Measurements from ENCODE around the gene NANOS3.

DNA sequence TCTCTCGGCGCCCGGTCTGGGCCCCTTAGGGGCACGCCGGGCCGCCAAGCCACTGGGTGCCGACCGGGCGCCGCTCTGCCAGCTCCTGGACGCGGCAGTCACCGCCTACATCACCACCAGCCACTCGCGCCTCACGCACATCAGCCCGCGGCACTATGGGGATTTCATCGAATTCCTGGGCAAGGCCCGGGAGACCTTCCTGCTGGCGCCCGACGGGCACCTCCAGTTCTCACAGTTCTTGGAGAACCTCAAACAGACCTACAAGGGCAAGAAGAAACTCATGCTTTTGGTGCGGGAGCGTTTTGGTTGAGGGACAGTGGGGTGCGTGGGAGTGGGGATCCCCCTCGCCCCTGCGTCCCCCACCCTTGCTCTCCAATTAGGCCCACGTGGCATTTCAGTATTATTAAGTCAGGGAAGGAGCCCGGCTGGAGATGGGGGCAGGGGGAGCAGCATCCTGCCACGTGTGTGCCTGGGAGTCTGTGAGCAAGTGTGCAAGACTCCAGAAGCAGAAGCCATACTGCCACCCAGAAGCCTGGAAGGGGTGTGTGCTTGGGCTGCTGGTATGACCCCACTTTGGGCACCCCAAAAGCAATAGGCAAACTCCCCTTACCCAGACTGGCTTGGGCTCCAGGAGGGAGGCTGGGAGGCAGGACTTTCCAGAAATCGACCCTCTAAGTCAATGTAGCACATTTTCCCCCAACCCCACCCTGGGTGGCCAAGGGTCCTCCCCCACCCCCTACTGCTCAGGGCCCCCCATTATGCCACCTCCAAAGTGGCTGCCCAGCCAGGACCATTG, 46.0 kb upstream of the NANOS3 start:
- TF ChIP-seq, protein P1, sequence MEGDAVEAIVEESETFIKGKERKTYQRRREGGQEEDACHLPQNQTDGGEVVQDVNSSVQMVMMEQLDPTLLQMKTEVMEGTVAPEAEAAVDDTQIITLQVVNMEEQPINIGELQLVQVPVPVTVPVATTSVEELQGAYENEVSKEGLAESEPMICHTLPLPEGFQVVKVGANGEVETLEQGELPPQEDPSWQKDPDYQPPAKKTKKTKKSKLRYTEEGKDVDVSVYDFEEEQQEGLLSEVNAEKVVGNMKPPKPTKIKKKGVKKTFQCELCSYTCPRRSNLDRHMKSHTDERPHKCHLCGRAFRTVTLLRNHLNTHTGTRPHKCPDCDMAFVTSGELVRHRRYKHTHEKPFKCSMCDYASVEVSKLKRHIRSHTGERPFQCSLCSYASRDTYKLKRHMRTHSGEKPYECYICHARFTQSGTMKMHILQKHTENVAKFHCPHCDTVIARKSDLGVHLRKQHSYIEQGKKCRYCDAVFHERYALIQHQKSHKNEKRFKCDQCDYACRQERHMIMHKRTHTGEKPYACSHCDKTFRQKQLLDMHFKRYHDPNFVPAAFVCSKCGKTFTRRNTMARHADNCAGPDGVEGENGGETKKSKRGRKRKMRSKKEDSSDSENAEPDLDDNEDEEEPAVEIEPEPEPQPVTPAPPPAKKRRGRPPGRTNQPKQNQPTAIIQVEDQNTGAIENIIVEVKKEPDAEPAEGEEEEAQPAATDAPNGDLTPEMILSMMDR (IDR thresholded peaks at IDR 0.05; ENCODE audit: low read depth, low read length, missing input control) = no peak
- TF ChIP-seq EGR1 (IDR thresholded peaks at IDR 0.05; ENCODE audit: low read depth in 2 of 2) = no peak
- TF ChIP-seq TAF1 (conservative IDR thresholded peaks at IDR 0.05) = no peak
- TF ChIP-seq, protein P2, sequence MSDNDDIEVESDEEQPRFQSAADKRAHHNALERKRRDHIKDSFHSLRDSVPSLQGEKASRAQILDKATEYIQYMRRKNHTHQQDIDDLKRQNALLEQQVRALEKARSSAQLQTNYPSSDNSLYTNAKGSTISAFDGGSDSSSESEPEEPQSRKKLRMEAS (IDR thresholded peaks at IDR 0.05) = no peak
- TF ChIP-seq GABPA (IDR thresholded peaks at IDR 0.05 in 1 of 2, conservative IDR thresholded peaks at IDR 0.05 in 1 of 2) = no peak
- TF ChIP-seq, protein P3, sequence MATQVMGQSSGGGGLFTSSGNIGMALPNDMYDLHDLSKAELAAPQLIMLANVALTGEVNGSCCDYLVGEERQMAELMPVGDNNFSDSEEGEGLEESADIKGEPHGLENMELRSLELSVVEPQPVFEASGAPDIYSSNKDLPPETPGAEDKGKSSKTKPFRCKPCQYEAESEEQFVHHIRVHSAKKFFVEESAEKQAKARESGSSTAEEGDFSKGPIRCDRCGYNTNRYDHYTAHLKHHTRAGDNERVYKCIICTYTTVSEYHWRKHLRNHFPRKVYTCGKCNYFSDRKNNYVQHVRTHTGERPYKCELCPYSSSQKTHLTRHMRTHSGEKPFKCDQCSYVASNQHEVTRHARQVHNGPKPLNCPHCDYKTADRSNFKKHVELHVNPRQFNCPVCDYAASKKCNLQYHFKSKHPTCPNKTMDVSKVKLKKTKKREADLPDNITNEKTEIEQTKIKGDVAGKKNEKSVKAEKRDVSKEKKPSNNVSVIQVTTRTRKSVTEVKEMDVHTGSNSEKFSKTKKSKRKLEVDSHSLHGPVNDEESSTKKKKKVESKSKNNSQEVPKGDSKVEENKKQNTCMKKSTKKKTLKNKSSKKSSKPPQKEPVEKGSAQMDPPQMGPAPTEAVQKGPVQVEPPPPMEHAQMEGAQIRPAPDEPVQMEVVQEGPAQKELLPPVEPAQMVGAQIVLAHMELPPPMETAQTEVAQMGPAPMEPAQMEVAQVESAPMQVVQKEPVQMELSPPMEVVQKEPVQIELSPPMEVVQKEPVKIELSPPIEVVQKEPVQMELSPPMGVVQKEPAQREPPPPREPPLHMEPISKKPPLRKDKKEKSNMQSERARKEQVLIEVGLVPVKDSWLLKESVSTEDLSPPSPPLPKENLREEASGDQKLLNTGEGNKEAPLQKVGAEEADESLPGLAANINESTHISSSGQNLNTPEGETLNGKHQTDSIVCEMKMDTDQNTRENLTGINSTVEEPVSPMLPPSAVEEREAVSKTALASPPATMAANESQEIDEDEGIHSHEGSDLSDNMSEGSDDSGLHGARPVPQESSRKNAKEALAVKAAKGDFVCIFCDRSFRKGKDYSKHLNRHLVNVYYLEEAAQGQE (IDR thresholded peaks at IDR 0.05) = no peak
- TF ChIP-seq RXRA (IDR thresholded peaks at IDR 0.05) = no peak
- TF ChIP-seq, protein P4, sequence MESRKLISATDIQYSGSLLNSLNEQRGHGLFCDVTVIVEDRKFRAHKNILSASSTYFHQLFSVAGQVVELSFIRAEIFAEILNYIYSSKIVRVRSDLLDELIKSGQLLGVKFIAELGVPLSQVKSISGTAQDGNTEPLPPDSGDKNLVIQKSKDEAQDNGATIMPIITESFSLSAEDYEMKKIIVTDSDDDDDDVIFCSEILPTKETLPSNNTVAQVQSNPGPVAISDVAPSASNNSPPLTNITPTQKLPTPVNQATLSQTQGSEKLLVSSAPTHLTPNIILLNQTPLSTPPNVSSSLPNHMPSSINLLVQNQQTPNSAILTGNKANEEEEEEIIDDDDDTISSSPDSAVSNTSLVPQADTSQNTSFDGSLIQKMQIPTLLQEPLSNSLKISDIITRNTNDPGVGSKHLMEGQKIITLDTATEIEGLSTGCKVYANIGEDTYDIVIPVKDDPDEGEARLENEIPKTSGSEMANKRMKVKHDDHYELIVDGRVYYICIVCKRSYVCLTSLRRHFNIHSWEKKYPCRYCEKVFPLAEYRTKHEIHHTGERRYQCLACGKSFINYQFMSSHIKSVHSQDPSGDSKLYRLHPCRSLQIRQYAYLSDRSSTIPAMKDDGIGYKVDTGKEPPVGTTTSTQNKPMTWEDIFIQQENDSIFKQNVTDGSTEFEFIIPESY (IDR thresholded peaks at IDR 0.05) = no peak
- no peak for TF ChIP-seq HNF4A (conservative IDR thresholded peaks at IDR 0.05)

All from liver (tissue), 3 donors.